Heart left ventricle (tissue), 16 donors: Measurements from ENCODE around the gene RAD51B. TPM values are rescaled to one million over a fixed set of nuclear protein-coding genes. Genes with fewer than 3 reads are reported as not detected.

ENCODE experiments used
- ATAC-seq, 4 donors: fragments of 200-7000 bp; cut with Tn5 transposase; one replicate each; pipeline ENCODE4 v1.9.1; 2020 to 2022; ENCODE audit warnings: moderate library complexity in 4 of 4, mild to moderate bottlenecking in 3 of 4, moderate number of reproducible peaks in 1 of 4
- DNase-seq, 5 donors: peaks; one replicate each; pipeline ENCODE4 v3.0.0-alpha.2; 2020
- H3K27ac ChIP-seq, 12 donors: fragments of 200-600 bp; sonication (generic) in 4 of 12; one replicate each; pipeline versions ENCODE4 v1.5.0 to v1.8.0; 2016 to 2022; ENCODE audit warnings: mild to moderate bottlenecking in 2 of 12
- H3K27me3 ChIP-seq, 9 donors: fragments of 200-600 bp; sonication (generic) in 2 of 9; one replicate each; pipeline versions ENCODE4 v1.5.1 to v1.8.0; 2016 to 2022; ENCODE audit warnings: mild to moderate bottlenecking in 3 of 9
- H3K36me3 ChIP-seq, 9 donors: fragments of 200-600 bp; sonication (generic) in 2 of 9; one replicate each; pipeline versions ENCODE4 v1.5.0 to v1.8.0; 2018 to 2022; ENCODE audit warnings: mild to moderate bottlenecking in 2 of 9
- H3K4me1 ChIP-seq, 12 donors: fragments of 200-600 bp; sonication (generic) in 4 of 12; one replicate each; pipeline versions ENCODE4 v1.5.0 to v1.8.0; 2016 to 2022; ENCODE audit warnings: mild to moderate bottlenecking in 3 of 12
- H3K4me3 ChIP-seq, 12 donors: fragments of 200-600 bp; sonication (generic) in 4 of 12; one replicate each; pipeline versions ENCODE4 v1.5.0 to v1.8.0; 2017 to 2022; ENCODE audit warnings: mild to moderate bottlenecking in 9 of 12, moderate library complexity in 4 of 12
- H3K9me3 ChIP-seq, 12 donors: fragments of 200-600 bp; sonication (generic) in 4 of 12; one replicate each; pipeline versions ENCODE4 v1.5.0 to v1.8.0; 2016 to 2022; ENCODE audit warnings: mild to moderate bottlenecking in 1 of 12
- POLR2A ChIP-seq, 2 donors: fragments of 450-650 bp; IDR thresholded peaks; one replicate each; pipeline ENCODE4 v1.6.1; 2017; ENCODE audit warnings: antibody characterized with exemption in 2 of 2, mild to moderate bottlenecking in 2 of 2, moderate library complexity in 2 of 2
- WGBS, 4 donors: extraction: QIAGEN DNeasy Blood & Tissue Kit in 2 of 4; methylation state at CpG; one replicate each; pipeline versions ENCODE4 v1.1.5 to v1.1.7; 2013 to 2018; 5-methylcytosine and 5-hydroxymethylcytosine counted together
- intact Hi-C, 10 donors: fragments of 100-400 bp; cut with DNase I; formaldehyde crosslinking; loops; one replicate each; pipeline versions ENCODE4 v1.11.1 to v1.14.2; 2022
- polyA plus RNA-seq, 2 donors: library from polyadenylated mRNA; stranded (reverse); fragments of 200-250 nt; gene quantifications; one replicate each; pipeline ENCODE4 v1.2.3, GENCODE V29; 2013
- total RNA-seq, 9 donors: library from RNA; depleted of rRNA in 2 of 9; stranded (reverse); fragments of >200 nt in 2 of 9; fragmentation: NEBNext Ultra II Directional in 3 of 9; extraction: Animal tissue kit (Norgen Biotek cat#: 25700) in 3 of 9; gene quantifications; one replicate each; pipeline versions ENCODE4 v1.1.0 to v1.2.4, GENCODE V29; 2016 to 2023
- TF ChIP-seq, protein P1 (sequence below), 12 donors: fragments of 200-600 bp; sonication (generic) in 4 of 12; IDR thresholded peaks; one replicate each; pipeline versions ENCODE4 v1.5.0 to v1.8.0; 2018 to 2022; ENCODE audit warnings: antibody characterized with exemption in 12 of 12, mild to moderate bottlenecking in 5 of 12
- donor health status: ischemic (EF 13 %, LVEDD 7.1; RV severe dilation, severe dysfunction).
- donor health status: healthy with polysubstance abuse.
- donor health status: DM: no; HTN: yes; CAD: no.
- donor health status: DM: no; HTN: no; CAD: no.
- donor health status: ischemic (EF 25% LVEDD 6.9; RV normal size, moderate dysfunction).
- donor health status: ischemic (EF 25% LVEDD 5.7; RV mildly dilated, moderate dysfunction).
- donor health status: healthy.
- donor health status: DM: yes; HTN: yes; CAD: no.
- donor health status: ischemic (EF 35%, LVEDD 5.7; RV mildly dilated, moderate dysfunction).
- donor health status: nonischemic (EF 11% LVEDD 7.7; RV severe dilation, severe dysfunction).
- donor health status: DM: yes; HTN: yes; CAD: no.
- donor health status: PGD.
- donor health status: ischemic (EF 29% LVEDD 5.4; RV normal size, mild dysfunction).
- donor health status: nonischemic (EF 23%, LVEDD 6.1; RV moderate dilation, normal function).

The RAD51B gene
- total and polyA plus RNA-seq, 11 donors: 1.3 to 11.3 (median 3.2) TPM

DNA sequence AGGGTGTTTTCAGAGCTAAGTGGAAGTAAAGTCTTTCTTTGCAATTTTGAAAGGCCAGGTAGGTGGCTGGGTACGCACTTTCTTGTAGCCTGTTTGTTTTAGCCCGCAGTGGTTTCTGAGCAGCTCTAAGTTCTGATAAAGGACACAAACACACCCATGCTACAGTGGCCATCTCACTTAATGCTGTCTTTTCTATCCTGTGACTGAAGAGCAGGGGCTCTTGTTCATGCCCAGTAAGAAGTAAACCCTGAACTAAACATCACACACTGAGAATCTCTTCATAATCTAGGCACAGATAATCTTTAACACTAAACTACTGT is 427.2 kb downstream of the RAD51B start:
- no peak overlapping the region for H3K4me3 ChIP-seq
- no peak for DNase-seq
- TF ChIP-seq, protein P1, sequence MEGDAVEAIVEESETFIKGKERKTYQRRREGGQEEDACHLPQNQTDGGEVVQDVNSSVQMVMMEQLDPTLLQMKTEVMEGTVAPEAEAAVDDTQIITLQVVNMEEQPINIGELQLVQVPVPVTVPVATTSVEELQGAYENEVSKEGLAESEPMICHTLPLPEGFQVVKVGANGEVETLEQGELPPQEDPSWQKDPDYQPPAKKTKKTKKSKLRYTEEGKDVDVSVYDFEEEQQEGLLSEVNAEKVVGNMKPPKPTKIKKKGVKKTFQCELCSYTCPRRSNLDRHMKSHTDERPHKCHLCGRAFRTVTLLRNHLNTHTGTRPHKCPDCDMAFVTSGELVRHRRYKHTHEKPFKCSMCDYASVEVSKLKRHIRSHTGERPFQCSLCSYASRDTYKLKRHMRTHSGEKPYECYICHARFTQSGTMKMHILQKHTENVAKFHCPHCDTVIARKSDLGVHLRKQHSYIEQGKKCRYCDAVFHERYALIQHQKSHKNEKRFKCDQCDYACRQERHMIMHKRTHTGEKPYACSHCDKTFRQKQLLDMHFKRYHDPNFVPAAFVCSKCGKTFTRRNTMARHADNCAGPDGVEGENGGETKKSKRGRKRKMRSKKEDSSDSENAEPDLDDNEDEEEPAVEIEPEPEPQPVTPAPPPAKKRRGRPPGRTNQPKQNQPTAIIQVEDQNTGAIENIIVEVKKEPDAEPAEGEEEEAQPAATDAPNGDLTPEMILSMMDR (IDR thresholded peaks at IDR 0.05): no peak
- TF ChIP-seq POLR2A (IDR thresholded peaks at IDR 0.05): no peak
- intact Hi-C loops: loop anchor here in 9 of 10 donors (1.0 to 10.0 kb wide), 12 partner anchors 104 to 571 kb away; partner anchors contain the start of gene ZFP36L1 (in 3 of the 9)
- H3K36me3 ChIP-seq: no peaks in the 10 kb centered on the region
- peaks cover 17 to 91% (median 80%) of the 10 kb centered on the region in 12 donors for H3K4me1 ChIP-seq
- no peaks in the 10 kb centered on the region for H3K9me3 ChIP-seq
- WGBS, 4 donors: 15 to 34% (median 22%) methylated on average over 2 of the region's 2 CpGs
- H3K27ac ChIP-seq: peak overlapping the region; percentile 71 to 91 (median 84)
- peak in 1 of 4 donors; percentile 18 for ATAC-seq
- no peaks in the 10 kb centered on the region for H3K27me3 ChIP-seq

DNA sequence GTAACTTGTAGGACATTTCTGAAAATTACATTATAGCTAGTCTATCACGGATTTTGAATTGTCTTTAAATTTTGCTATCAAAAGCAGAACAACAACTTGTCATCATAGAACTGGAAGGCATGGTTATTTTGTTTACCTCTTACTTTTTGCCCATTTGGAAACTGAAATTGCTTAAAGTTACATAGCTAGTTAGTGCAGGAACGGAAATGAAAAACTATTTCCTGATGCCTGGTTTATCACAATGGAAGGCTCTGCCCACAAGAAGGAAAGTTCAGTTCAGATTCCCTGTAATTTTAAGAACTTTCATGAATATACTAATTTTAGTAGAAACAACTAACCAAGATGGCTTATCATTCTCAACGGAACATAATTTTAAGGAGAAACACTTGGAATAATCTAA is 427.7 kb downstream of the RAD51B start:
- Histone ChIP-seq H3K36me3 (no peaks in the 10 kb centered on the region), H3K4me3 (no peak overlapping the region), H3K27ac (peak overlapping the region; percentile 71 to 91 (median 84)), H3K27me3 (no peaks in the 10 kb centered on the region), H3K4me1 (peaks cover 17 to 94% (median 82%) of the 10 kb centered on the region in 12 donors), H3K9me3 (no peaks in the 10 kb centered on the region)
- intact Hi-C loops: loop anchor here in 9 of 10 donors (2.0 to 10.0 kb wide), 10 partner anchors 105 to 570 kb away; partner anchors contain the start of gene ZFP36L1 (in 3 of the 9)
- TF ChIP-seq, protein P1 (IDR thresholded peaks at IDR 0.05): no peak
- TF ChIP-seq POLR2A (IDR thresholded peaks at IDR 0.05): no peak
- DNase-seq: no peak
- 54 to 64% (median 59%) methylated on average over 3 of the region's 3 CpGs for WGBS, 4 donors
- ATAC-seq: no peak

DNA sequence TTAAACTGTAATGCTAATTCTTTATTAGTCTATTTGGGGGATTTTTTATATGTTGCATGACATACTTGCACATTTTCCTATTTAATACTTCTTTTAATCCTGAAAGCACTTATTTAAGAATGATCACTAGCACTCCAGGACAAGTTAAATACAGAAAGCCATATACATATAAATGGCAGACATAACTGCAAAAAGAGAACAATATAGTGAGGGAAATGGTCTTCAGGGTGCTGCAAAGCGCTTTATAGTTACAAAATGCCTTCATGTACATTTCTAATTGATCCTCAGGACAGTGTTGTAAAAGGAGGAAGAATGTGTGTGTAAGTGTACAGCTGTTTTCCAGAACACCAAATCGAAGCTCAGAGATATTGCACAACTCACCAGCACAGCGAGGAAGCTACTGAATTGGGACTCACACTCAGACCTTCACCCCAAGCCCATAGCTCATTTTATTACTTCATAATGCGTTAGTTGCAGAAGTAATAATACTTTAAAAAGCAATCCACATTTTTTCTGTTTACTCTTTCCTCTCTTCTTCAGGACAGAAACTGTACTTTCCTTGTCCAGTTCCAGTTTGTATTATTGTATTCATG is 428.2 kb downstream of the RAD51B start:
- no peaks in the 10 kb centered on the region for H3K9me3 ChIP-seq
- intact Hi-C loops: loop anchor here (1.0 to 10.0 kb wide), 17 partner anchors 105 to 570 kb away; partner anchors contain the start of gene ZFP36L1 (in 3 of the 10)
- H3K4me3 ChIP-seq: no peak overlapping the region
- 50 to 74% (median 63%) methylated on average over 4 of the region's 4 CpGs for WGBS, 4 donors
- H3K27me3 ChIP-seq: no peaks in the 10 kb centered on the region
- H3K27ac ChIP-seq: peak overlapping the region in 11 of 12 donors; percentile 75 to 91 (median 85)
- ATAC-seq: peak in 2 of 4 donors; percentile 23 to 29
- no peaks in the 10 kb centered on the region for H3K36me3 ChIP-seq
- no peak for TF ChIP-seq POLR2A (IDR thresholded peaks at IDR 0.05)
- TF ChIP-seq, protein P1 (IDR thresholded peaks at IDR 0.05): no peak
- DNase-seq: peak in 1 of 5 donors; percentile 37
- H3K4me1 ChIP-seq: peaks cover 17 to 93% (median 82%) of the 10 kb centered on the region in 12 donors

DNA sequence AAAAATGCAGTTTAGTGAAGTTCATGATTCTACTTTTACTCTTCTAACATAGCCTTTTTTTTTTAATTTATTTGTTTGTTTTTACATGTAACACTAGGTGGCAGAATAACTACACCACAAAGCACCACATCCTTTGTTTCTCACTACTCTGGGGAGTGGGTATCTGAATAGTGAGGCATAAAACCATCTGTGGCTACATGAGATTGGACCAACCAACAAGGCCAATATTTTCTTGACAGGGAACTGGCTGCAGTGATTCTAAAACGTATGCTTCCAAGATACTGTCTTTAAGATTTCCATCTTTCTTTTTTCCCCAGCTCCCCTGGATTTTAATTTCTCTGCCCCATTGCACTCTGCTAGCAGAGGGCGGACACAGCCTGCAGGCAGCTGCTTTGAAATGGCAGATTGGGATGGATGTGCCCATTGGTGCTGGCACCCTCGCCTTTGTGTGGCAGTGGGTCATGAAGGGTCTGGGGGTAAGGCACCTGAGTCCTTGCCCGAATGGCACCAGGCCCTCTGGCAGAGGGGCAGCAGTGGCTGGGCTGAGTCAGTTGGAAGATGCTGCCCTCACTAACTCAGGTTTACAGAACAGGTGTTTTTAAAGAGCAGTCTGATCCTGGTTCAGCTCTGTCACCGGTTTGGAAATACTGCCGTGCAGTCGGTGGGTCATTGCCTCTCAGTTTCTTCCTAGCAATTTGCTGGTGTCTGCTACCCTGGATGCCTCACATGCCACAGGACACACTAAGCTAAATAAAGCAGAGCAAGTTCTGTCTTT is 429.1 kb downstream of the RAD51B start:
- DNase-seq: peak in 3 of 5 donors; percentile 32 to 66 (median 39)
- ATAC-seq: peak; percentile 56 to 75 (median 70)
- TF ChIP-seq POLR2A (IDR thresholded peaks at IDR 0.05): no peak
- TF ChIP-seq, protein P1 (IDR thresholded peaks at IDR 0.05): peak; percentile 54 to 80 (median 68)
- Histone ChIP-seq H3K9me3 (no peaks in the 10 kb centered on the region), H3K36me3 (no peaks in the 10 kb centered on the region), H3K27ac (peak overlapping the region in 11 of 12 donors; percentile 23 to 91 (median 85)), H3K27me3 (no peaks in the 10 kb centered on the region), H3K4me1 (peaks cover 17 to 84% (median 78%) of the 10 kb centered on the region in 12 donors), H3K4me3 (no peak overlapping the region)
- 42 to 52% (median 44%) methylated on average over 7 of the region's 7 CpGs for WGBS, 4 donors
- intact Hi-C loops: loop anchor here (1.0 to 10.0 kb wide), 18 partner anchors 106 to 569 kb away; partner anchors contain the start of gene ZFP36L1 (in 3 of the 10)
